HepG2 (cell line): ENCODE data around the gene DEFB125.

Experiments
- CREB1 ChIP-seq, 2 experiments: fragments of 450-650 bp in 1 of 2; IDR thresholded peaks; 2 replicates each; pipeline ENCODE4 v1.6.1; 2016 to 2017; ENCODE audit warnings: control low read depth in 1 of 2, mild to moderate bottlenecking in 1 of 2, missing compliant biosample characterization in 1 of 2, missing genetic modification characterization in 1 of 2
- MTA3 ChIP-seq: sonication (generic); formaldehyde crosslinking; IDR thresholded peaks from 2 replicates; pipeline ENCODE4 v1.4.0; 2020; ENCODE audit warnings: missing genetic modification reagents
- YY1 ChIP-seq: IDR thresholded peaks from 2 replicates; pipeline ENCODE4 v1.6.1; 2011; ENCODE audit warnings: low read length, low read depth, moderate library complexity, mild to moderate bottlenecking; ENCODE audit not compliant: insufficient read depth, insufficient replicate concordance
- ZC3H13 ChIP-seq: sonication (generic); formaldehyde crosslinking; IDR thresholded peaks from 2 replicates; pipeline ENCODE4 v1.8.1; 2023; ENCODE audit warnings: mild to moderate bottlenecking, missing genetic modification reagents, moderate library complexity
- TF ChIP-seq, protein P1 (sequence below): sonication (generic); formaldehyde crosslinking; IDR thresholded peaks from 2 replicates; pipeline ENCODE4 v1.5.0; 2020; ENCODE audit warnings: mild to moderate bottlenecking, missing genetic modification reagents, moderate library complexity

DNA sequence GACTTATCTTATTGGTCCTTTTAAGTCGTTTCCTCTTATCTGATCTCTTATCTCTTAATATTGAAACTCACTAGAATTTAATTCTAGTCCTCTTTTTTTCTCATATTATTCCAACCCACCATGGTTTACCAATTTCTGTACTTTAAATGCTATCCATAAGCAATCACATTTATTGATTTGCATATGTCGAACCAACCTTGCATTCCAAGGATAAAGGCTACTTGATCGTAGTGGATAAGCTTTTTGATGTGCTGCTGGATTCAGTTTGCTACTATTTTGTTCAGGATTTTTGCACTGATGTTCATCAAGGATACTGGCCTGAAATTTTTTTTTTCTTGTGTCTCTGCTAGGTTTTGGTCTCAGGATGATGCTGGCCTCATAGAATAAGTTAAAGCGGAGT is 7.7 kb downstream of the DEFB125 start:
- TF ChIP-seq, protein P1, sequence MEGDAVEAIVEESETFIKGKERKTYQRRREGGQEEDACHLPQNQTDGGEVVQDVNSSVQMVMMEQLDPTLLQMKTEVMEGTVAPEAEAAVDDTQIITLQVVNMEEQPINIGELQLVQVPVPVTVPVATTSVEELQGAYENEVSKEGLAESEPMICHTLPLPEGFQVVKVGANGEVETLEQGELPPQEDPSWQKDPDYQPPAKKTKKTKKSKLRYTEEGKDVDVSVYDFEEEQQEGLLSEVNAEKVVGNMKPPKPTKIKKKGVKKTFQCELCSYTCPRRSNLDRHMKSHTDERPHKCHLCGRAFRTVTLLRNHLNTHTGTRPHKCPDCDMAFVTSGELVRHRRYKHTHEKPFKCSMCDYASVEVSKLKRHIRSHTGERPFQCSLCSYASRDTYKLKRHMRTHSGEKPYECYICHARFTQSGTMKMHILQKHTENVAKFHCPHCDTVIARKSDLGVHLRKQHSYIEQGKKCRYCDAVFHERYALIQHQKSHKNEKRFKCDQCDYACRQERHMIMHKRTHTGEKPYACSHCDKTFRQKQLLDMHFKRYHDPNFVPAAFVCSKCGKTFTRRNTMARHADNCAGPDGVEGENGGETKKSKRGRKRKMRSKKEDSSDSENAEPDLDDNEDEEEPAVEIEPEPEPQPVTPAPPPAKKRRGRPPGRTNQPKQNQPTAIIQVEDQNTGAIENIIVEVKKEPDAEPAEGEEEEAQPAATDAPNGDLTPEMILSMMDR (CRISPR knock-in tag): no peak
- TF ChIP-seq ZC3H13 (CRISPR knock-in tag): no peak
- TF ChIP-seq MTA3: no peak
- TF ChIP-seq CREB1 (IDR thresholded peaks at IDR 0.05): no peak
- no peak for TF ChIP-seq CREB1 (CRISPR knock-in tag; IDR thresholded peaks at IDR 0.05)
- no peak for TF ChIP-seq YY1
